Activated CD4-positive, alpha-beta memory T cell treated with anti-CD3 and anti-CD28 coated beads, Interleukin-2, amount 10 ng/mL, durations not matched to agents 7 days and 5 days (primary cell): ENCODE data around the gene EYA2. TPM values are rescaled to one million over a fixed set of nuclear protein-coding genes. Genes with fewer than 3 reads are reported as not detected.

ENCODE experiments used
- CTCF ChIA-PET: fragments of 350-600 bp; sonication (Branson Sonifier 250); formaldehyde crosslinking; loops from one replicate; lab custom pipeline; 2021; ENCODE audit warnings: antibody characterized with exemption, inconsistent platforms; lab: Charles Lee
- POLR2A ChIA-PET: fragments of 350-600 bp; sonication (Branson Sonifier 250); formaldehyde crosslinking; loops from one replicate; lab custom pipeline; 2021; ENCODE audit warnings: antibody characterized with exemption; lab: Charles Lee
- DNase-seq: peaks from one replicate; pipeline ENCODE4 v3.0.0-alpha.2; 2020
- H3K27ac Mint-ChIP-seq: one replicate; pipeline ENCODE4 v1.8.0; 2021; ENCODE audit warnings: mild to moderate bottlenecking, mixed read lengths
- H3K27me3 Mint-ChIP-seq: one replicate; pipeline ENCODE4 v1.8.0; 2021; ENCODE audit warnings: mixed read lengths
- H3K36me3 Mint-ChIP-seq: one replicate; pipeline ENCODE4 v1.8.0; 2021; ENCODE audit warnings: low read depth, mixed read lengths
- H3K4me1 Mint-ChIP-seq: one replicate; pipeline ENCODE4 v1.8.0; 2021; ENCODE audit warnings: mixed read lengths
- H3K4me3 Mint-ChIP-seq: one replicate; pipeline ENCODE4 v1.8.0; 2021; ENCODE audit warnings: mild to moderate bottlenecking, mixed read lengths
- H3K9me3 Mint-ChIP-seq: one replicate; pipeline ENCODE4 v1.8.0; 2021; ENCODE audit warnings: mixed read lengths
- total RNA-seq, 2 experiments: library from RNA; stranded (reverse); gene quantifications; one replicate each; pipeline ENCODE4 v1.2.3, GENCODE V29; 2021

Gene EYA2
- total RNA-seq, 2 experiments from 2014 or later = 0.15 to 0.28 TPM

GRCh38 chr20:47178851-47179250, 284.2 kb downstream of the EYA2 start:
- no peaks in the 10 kb centered on the region for H3K36me3 Mint-ChIP-seq

GRCh38 chr20:47179267-47179666, 284.6 kb downstream of the EYA2 start:
- ChIA-PET POLR2A (no interaction called here), CTCF (no interaction called here)
- Mint-ChIP-seq H3K4me3 (no peak overlapping the region), H3K4me1 (peaks cover 2% of the 10 kb centered on the region), H3K27me3 (peaks cover 9% of the 10 kb centered on the region), H3K27ac (no peak overlapping the region), H3K36me3 (no peaks in the 10 kb centered on the region), H3K9me3 (no peaks in the 10 kb centered on the region)
- no peak for DNase-seq

More at GRCh38 chr20:47178851-47179250, 284.2 kb downstream of the EYA2 start:
- CTCF ChIA-PET = no interaction called here
- POLR2A ChIA-PET = no interaction called here
- Mint-ChIP-seq H3K27ac (no peak overlapping the region), H3K4me3 (no peak overlapping the region), H3K9me3 (no peaks in the 10 kb centered on the region), H3K4me1 (peaks cover 2% of the 10 kb centered on the region), H3K27me3 (peaks cover 10% of the 10 kb centered on the region)
- DNase-seq = no peak

- ChIA-PET POLR2A (no interaction called here), CTCF (no interaction called here)
- peak; percentile 24 for DNase-seq
These were observed 286.6 kb downstream of the EYA2 start for GRCh38 chr20:47181056-47181862.

GRCh38 chr20:47183367-47183766, 288.7 kb downstream of the EYA2 start:
- DNase-seq = no peak
- Mint-ChIP-seq H3K9me3 (no peaks in the 10 kb centered on the region), H3K36me3 (no peaks in the 10 kb centered on the region), H3K4me3 (no peak overlapping the region), H3K4me1 (peaks cover 21% of the 10 kb centered on the region), H3K27ac (no peak overlapping the region), H3K27me3 (peaks cover 2% of the 10 kb centered on the region)
- ChIA-PET POLR2A (no interaction called here), CTCF (no interaction called here)

More at GRCh38 chr20:47181056-47181862, 286.6 kb downstream of the EYA2 start:
- H3K4me3 Mint-ChIP-seq = no peak overlapping the region
- H3K27ac Mint-ChIP-seq = no peak overlapping the region
- no peaks in the 10 kb centered on the region for H3K36me3 Mint-ChIP-seq
- H3K27me3 Mint-ChIP-seq = no peaks in the 10 kb centered on the region
- H3K4me1 Mint-ChIP-seq = peaks cover 8% of the 10 kb centered on the region
- H3K9me3 Mint-ChIP-seq = no peaks in the 10 kb centered on the region

GRCh38 chr20:47187450-47188195, 293.0 kb downstream of the EYA2 start:
- Mint-ChIP-seq H3K4me3 (no peak overlapping the region), H3K9me3 (no peaks in the 10 kb centered on the region), H3K36me3 (no peaks in the 10 kb centered on the region), H3K4me1 (peaks cover 25% of the 10 kb centered on the region), H3K27ac (no peak overlapping the region), H3K27me3 (peaks cover 14% of the 10 kb centered on the region)
- ChIA-PET POLR2A (no interaction called here), CTCF (interaction anchor here (0.9 kb wide), 1 partner anchor 9 kb away, joined by 5 read pairs; no protein-coding TSS in a partner anchor)
- peak; percentile 50 for DNase-seq

- ChIA-PET CTCF (interaction anchor here (1.3 kb wide), 1 partner anchor 195 kb away, joined by 5 read pairs; no protein-coding TSS in a partner anchor), POLR2A (no interaction called here)
- H3K4me3 Mint-ChIP-seq = no peak overlapping the region
- H3K27me3 Mint-ChIP-seq = peaks cover 16% of the 10 kb centered on the region
- H3K27ac Mint-ChIP-seq = no peak overlapping the region
- no peaks in the 10 kb centered on the region for H3K36me3 Mint-ChIP-seq
- no peak for DNase-seq
- no peaks in the 10 kb centered on the region for H3K9me3 Mint-ChIP-seq
- peaks cover 25% of the 10 kb centered on the region for H3K4me1 Mint-ChIP-seq
These were observed 293.9 kb downstream of the EYA2 start for GRCh38 chr20:47188540-47188939.

GRCh38 chr20:47189060-47189459, 294.4 kb downstream of the EYA2 start:
- H3K36me3 Mint-ChIP-seq = no peaks in the 10 kb centered on the region
- peaks cover 25% of the 10 kb centered on the region for H3K4me1 Mint-ChIP-seq
- H3K9me3 Mint-ChIP-seq = no peaks in the 10 kb centered on the region
- CTCF ChIA-PET = interaction anchor here (1.2 to 1.3 kb wide), 2 partner anchors 14 to 195 kb away, joined by 3 to 5 read pairs; no protein-coding TSS in a partner anchor
- DNase-seq = no peak
- H3K4me3 Mint-ChIP-seq = no peak overlapping the region
- no peak overlapping the region for H3K27ac Mint-ChIP-seq
- POLR2A ChIA-PET = no interaction called here
- H3K27me3 Mint-ChIP-seq = peaks cover 16% of the 10 kb centered on the region

GRCh38 chr20:47191074-47191673, 296.5 kb downstream of the EYA2 start:
- H3K36me3 Mint-ChIP-seq = no peaks in the 10 kb centered on the region
- no peak overlapping the region for H3K27ac Mint-ChIP-seq
- ChIA-PET POLR2A (interaction anchor here (0.6 kb wide), 1 partner anchor 462 kb away, joined by 3 read pairs; no protein-coding TSS in a partner anchor), CTCF (interaction anchor here (0.6 to 1.3 kb wide), 2 partner anchors 164 to 436 kb away, joined by 4 to 6 read pairs; no protein-coding TSS in a partner anchor)
- no peak overlapping the region for H3K4me3 Mint-ChIP-seq
- H3K27me3 Mint-ChIP-seq = peaks cover 19% of the 10 kb centered on the region
- H3K9me3 Mint-ChIP-seq = no peaks in the 10 kb centered on the region
- DNase-seq = no peak
- H3K4me1 Mint-ChIP-seq = peaks cover 21% of the 10 kb centered on the region

- ChIA-PET POLR2A (interaction anchor here (0.6 kb wide), 1 partner anchor 461 kb away, joined by 3 read pairs; no protein-coding TSS in a partner anchor), CTCF (interaction anchor here (1.3 to 1.4 kb wide), 2 partner anchors 192 to 437 kb away, joined by 4 read pairs; no protein-coding TSS in a partner anchor)
- no peak overlapping the region for H3K4me3 Mint-ChIP-seq
- H3K9me3 Mint-ChIP-seq = no peaks in the 10 kb centered on the region
- H3K4me1 Mint-ChIP-seq = peaks cover 28% of the 10 kb centered on the region
- no peaks in the 10 kb centered on the region for H3K36me3 Mint-ChIP-seq
- DNase-seq = no peak
- H3K27me3 Mint-ChIP-seq = peaks cover 19% of the 10 kb centered on the region
- H3K27ac Mint-ChIP-seq = no peak overlapping the region
These were observed 297.3 kb downstream of the EYA2 start for GRCh38 chr20:47191956-47192355.

- POLR2A ChIA-PET = interaction anchor here (2.5 kb wide), 1 partner anchor 188 kb away, joined by 7 read pairs; no protein-coding TSS in a partner anchor
- H3K27ac Mint-ChIP-seq = no peak overlapping the region
- H3K36me3 Mint-ChIP-seq = no peaks in the 10 kb centered on the region
These were observed 300.9 kb downstream of the EYA2 start for GRCh38 chr20:47195573-47195972.

GRCh38 chr20:47196091-47197081, 301.7 kb downstream of the EYA2 start:
- H3K27ac Mint-ChIP-seq = no peak overlapping the region
- no peaks in the 10 kb centered on the region for H3K9me3 Mint-ChIP-seq
- H3K27me3 Mint-ChIP-seq = peaks cover 5% of the 10 kb centered on the region
- CTCF ChIA-PET = interaction anchor here (0.6 to 4.0 kb wide), 26 partner anchors 9 to 506 kb away, joined by 3 to 77 read pairs (median 4); no protein-coding TSS in a partner anchor
- H3K36me3 Mint-ChIP-seq = no peaks in the 10 kb centered on the region
- DNase-seq = peak; percentile 84
- POLR2A ChIA-PET = interaction anchor here (2.5 kb wide), 1 partner anchor 188 kb away, joined by 7 read pairs; no protein-coding TSS in a partner anchor
- no peak overlapping the region for H3K4me3 Mint-ChIP-seq
- H3K4me1 Mint-ChIP-seq = peaks cover 12% of the 10 kb centered on the region

More at GRCh38 chr20:47195573-47195972, 300.9 kb downstream of the EYA2 start:
- H3K4me3 Mint-ChIP-seq = no peak overlapping the region
- H3K9me3 Mint-ChIP-seq = no peaks in the 10 kb centered on the region
- peaks cover 12% of the 10 kb centered on the region for H3K4me1 Mint-ChIP-seq
- CTCF ChIA-PET = interaction anchor here (0.9 to 3.5 kb wide), 4 partner anchors 26 to 428 kb away, joined by 3 to 22 read pairs (median 10); no protein-coding TSS in a partner anchor
- peaks cover 5% of the 10 kb centered on the region for H3K27me3 Mint-ChIP-seq
- no peak for DNase-seq
